Measurements from ENCODE around the gene MYZAP.

DNA sequence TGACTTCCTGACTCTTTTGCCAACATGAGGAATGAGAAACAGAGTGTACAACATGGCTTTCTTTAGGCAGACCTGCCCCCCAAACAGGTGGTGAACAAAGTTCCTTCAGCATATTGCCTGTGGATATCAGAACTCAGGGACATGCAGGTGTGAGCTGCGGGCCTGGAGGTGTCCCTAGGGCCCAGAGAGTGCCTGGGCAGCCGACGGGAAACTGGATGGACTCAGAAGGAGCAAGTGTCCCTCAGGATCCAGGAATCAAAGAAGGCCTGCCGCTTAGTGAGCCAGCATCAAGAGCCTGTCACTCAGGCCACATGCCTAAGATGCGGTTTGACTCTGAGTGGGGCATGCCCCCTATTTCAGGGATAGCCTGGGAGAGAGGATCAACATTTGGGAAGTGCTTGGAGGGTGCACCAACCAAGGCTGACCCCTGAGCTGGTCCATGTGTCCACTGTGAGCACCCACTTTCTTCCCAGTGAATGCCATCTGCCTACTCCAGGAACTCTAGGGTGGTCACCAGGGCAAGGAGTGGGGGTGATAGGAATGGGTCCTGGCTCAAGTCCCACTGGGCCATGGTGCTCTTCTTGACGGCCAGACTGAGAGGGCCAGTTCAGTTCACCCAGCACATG lies 98.8 kb downstream of the MYZAP start:
- TF ChIP-seq POLR2A (IDR thresholded peaks at IDR 0.05): no peak
- TF ChIP-seq, protein P1, sequence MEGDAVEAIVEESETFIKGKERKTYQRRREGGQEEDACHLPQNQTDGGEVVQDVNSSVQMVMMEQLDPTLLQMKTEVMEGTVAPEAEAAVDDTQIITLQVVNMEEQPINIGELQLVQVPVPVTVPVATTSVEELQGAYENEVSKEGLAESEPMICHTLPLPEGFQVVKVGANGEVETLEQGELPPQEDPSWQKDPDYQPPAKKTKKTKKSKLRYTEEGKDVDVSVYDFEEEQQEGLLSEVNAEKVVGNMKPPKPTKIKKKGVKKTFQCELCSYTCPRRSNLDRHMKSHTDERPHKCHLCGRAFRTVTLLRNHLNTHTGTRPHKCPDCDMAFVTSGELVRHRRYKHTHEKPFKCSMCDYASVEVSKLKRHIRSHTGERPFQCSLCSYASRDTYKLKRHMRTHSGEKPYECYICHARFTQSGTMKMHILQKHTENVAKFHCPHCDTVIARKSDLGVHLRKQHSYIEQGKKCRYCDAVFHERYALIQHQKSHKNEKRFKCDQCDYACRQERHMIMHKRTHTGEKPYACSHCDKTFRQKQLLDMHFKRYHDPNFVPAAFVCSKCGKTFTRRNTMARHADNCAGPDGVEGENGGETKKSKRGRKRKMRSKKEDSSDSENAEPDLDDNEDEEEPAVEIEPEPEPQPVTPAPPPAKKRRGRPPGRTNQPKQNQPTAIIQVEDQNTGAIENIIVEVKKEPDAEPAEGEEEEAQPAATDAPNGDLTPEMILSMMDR (IDR thresholded peaks at IDR 0.05): no peak

All from lower leg skin (tissue), 3 donors.